ENCODE data around the gene GRPEL2.
"Not testable (repeated sequence)": the region's sequence is repeated elsewhere in the genome, so short reads cannot be mapped to it uniquely, and the experiment has no call there.

Gene GRPEL2

GRCh38 chr5:149392718-149393117, 47.4 kb downstream of the GRPEL2 start:
- no peak for DNase-seq (ENCODE audit: low read depth)
- H3K4me3 ChIP-seq (replicated peaks; ENCODE audit: low read depth, low read length) = no peak overlapping the region
- TF ChIP-seq CTCF (IDR thresholded peaks at IDR 0.05; ENCODE audit: low read length, missing control alignments) = no peak

- DNase-seq (ENCODE audit: low read depth); H3K4me3 ChIP-seq (replicated peaks; ENCODE audit: low read depth, low read length): not testable (repeated sequence)
Observed at GRCh38 chr5:149394996-149395395, 49.7 kb downstream of the GRPEL2 start.

- H3K4me3 ChIP-seq (replicated peaks; ENCODE audit: low read depth, low read length) = no peak overlapping the region
- DNase-seq (ENCODE audit: low read depth) = peak; percentile 91
- no peak for TF ChIP-seq CTCF (IDR thresholded peaks at IDR 0.05; ENCODE audit: low read length, missing control alignments)
Observed at GRCh38 chr5:149397530-149397929, 52.2 kb downstream of the GRPEL2 start.

- H3K4me3 ChIP-seq (replicated peaks; ENCODE audit: low read depth, low read length); DNase-seq (ENCODE audit: low read depth): not testable (repeated sequence)
Observed at GRCh38 chr5:149398747-149399266, 53.5 kb downstream of the GRPEL2 start.

- no peak for TF ChIP-seq CTCF (IDR thresholded peaks at IDR 0.05; ENCODE audit: low read length, missing control alignments)
- no peak for DNase-seq (ENCODE audit: low read depth)
Observed at GRCh38 chr5:149399775-149400174, 54.5 kb downstream of the GRPEL2 start.

GRCh38 chr5:149400304-149400703, 55.0 kb downstream of the GRPEL2 start:
- no peak for TF ChIP-seq CTCF (IDR thresholded peaks at IDR 0.05; ENCODE audit: low read length, missing control alignments)
- no peak for DNase-seq (ENCODE audit: low read depth)

More at GRCh38 chr5:149399775-149400174, 54.5 kb downstream of the GRPEL2 start:
- no peak overlapping the region for H3K4me3 ChIP-seq (replicated peaks; ENCODE audit: low read depth, low read length)

GRCh38 chr5:149401051-149401450, 55.8 kb downstream of the GRPEL2 start:
- H3K4me3 ChIP-seq (replicated peaks; ENCODE audit: low read depth, low read length) = no peak overlapping the region
- DNase-seq (ENCODE audit: low read depth) = no peak
- no peak for TF ChIP-seq CTCF (IDR thresholded peaks at IDR 0.05; ENCODE audit: low read length, missing control alignments)

More at GRCh38 chr5:149400304-149400703, 55.0 kb downstream of the GRPEL2 start:
- H3K4me3 ChIP-seq (replicated peaks; ENCODE audit: low read depth, low read length) = no peak overlapping the region

GRCh38 chr5:149402291-149402690, 57.0 kb downstream of the GRPEL2 start:
- no peak for TF ChIP-seq CTCF (IDR thresholded peaks at IDR 0.05; ENCODE audit: low read length, missing control alignments)
- DNase-seq (ENCODE audit: low read depth) = no peak
- no peak overlapping the region for H3K4me3 ChIP-seq (replicated peaks; ENCODE audit: low read depth, low read length)
